Parathyroid adenoma (tissue), 2 donors: Measurements from ENCODE around the gene RIN3.

ENCODE experiments used
- H2AFZ ChIP-seq: fragments of 300-600 bp; sonication (generic); one replicate; pipeline ENCODE4 v1.7.0; 2017; ENCODE audit warnings: antibody characterized with exemption, mild to moderate bottlenecking
- H3K27ac ChIP-seq: fragments of 300-600 bp; sonication (generic); one replicate; pipeline ENCODE4 v1.7.0; 2017
- H3K27me3 ChIP-seq: fragments of 300-600 bp; sonication (generic); one replicate; pipeline ENCODE4 v1.7.0; 2017; ENCODE audit warnings: low read length; ENCODE audit not compliant: control insufficient read depth, insufficient read depth
- H3K36me3 ChIP-seq: fragments of 300-600 bp; sonication (generic); one replicate; pipeline ENCODE4 v1.7.0; 2017; ENCODE audit warnings: low read length; ENCODE audit not compliant: control insufficient read depth, insufficient read depth
- H3K4me1 ChIP-seq: fragments of 300-600 bp; sonication (generic); one replicate; pipeline ENCODE4 v1.7.0; 2017; ENCODE audit warnings: control low read depth
- H3K4me2 ChIP-seq: fragments of 300-600 bp; sonication (generic); one replicate; pipeline ENCODE4 v1.7.0; 2017; ENCODE audit warnings: low read length
- H3K4me3 ChIP-seq: fragments of 300-600 bp; sonication (generic); one replicate; pipeline ENCODE4 v1.7.0; 2017; ENCODE audit warnings: low read depth, low read length
- H3K79me2 ChIP-seq: fragments of 300-600 bp; sonication (generic); one replicate; pipeline ENCODE4 v1.7.0; 2017; ENCODE audit warnings: control low read depth
- H3K9ac ChIP-seq: fragments of 300-600 bp; sonication (generic); one replicate; pipeline ENCODE4 v1.7.0; 2017; ENCODE audit warnings: mild to moderate bottlenecking
- H3K9me3 ChIP-seq: fragments of 300-600 bp; sonication (generic); one replicate; pipeline ENCODE4 v1.7.0; 2017; ENCODE audit warnings: low read length; ENCODE audit not compliant: control insufficient read depth
- CTCF ChIP-seq: fragments of 300-600 bp; sonication (generic); IDR thresholded peaks from one replicate; pipeline ENCODE4 v1.7.0; 2017; ENCODE audit warnings: antibody characterized with exemption, mild to moderate bottlenecking
- donor health status: primary hyperparathyroidism.

The RIN3 gene

DNA sequence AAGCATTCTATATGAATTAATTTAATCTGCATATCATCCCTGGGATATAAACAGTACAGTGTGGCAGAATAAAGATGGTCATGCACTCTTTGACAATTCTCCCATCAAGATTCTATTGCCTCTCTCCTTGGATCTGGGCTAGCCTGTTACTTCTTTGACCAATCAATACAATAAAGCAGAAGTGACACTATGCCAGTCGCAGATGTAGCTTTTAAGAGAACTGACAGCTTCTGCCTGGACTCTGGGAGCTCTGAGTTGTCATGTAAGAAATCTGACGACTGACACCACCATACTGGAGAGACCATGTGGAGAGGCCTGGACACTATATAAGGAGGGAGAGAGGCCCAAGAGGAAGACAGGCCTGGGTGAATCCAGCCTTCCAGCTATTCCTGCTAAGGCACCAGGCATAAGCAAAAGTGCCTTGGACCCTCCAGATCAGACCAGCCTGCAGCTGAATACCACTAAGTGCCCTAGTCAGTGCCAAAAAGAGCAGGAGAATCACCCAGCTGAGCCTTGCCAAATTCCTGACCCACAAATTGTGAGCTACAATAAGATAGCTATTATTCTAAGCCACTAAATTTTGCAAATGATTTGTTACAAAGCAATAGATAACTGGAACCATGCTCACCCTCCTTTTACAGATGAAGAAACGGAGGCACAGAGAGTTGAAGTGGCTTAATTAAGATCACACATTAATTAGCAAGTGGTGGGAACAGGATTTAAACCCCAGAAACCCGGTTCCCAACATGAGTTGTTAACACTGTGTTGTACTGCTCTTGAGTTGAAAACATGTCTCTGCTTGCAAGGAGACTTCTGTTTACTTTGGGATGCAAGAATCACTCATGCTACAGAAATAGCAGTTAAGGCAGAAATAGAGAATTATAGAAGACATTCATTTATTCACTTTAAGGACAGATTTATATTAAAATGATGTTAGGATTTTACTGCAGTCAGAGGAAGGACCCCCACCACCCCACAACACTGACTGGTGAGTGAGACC lies 84.6 kb downstream of the RIN3 start:
- Histone ChIP-seq H2AFZ (no peak overlapping the region), H3K27ac (no peak overlapping the region), H3K27me3 (no peaks in the 10 kb centered on the region), H3K4me1 (peaks cover 3% of the 10 kb centered on the region), H3K36me3 (no peaks in the 10 kb centered on the region), H3K4me3 (no peak overlapping the region), H3K9ac (no peak overlapping the region), H3K4me2 (no peak overlapping the region), H3K9me3 (no peaks in the 10 kb centered on the region), H3K79me2 (no peaks in the 10 kb centered on the region)
- TF ChIP-seq CTCF, result no peak

- no peaks in the 10 kb centered on the region for H3K9me3 ChIP-seq
- H3K4me1 ChIP-seq, result peaks cover 6% of the 10 kb centered on the region
- H2AFZ ChIP-seq, result no peak overlapping the region
- no peaks in the 10 kb centered on the region for H3K27me3 ChIP-seq
- no peak overlapping the region for H3K4me3 ChIP-seq
- H3K27ac ChIP-seq, result no peak overlapping the region
- H3K36me3 ChIP-seq, result no peaks in the 10 kb centered on the region
- no peak overlapping the region for H3K4me2 ChIP-seq
- no peaks in the 10 kb centered on the region for H3K79me2 ChIP-seq
- H3K9ac ChIP-seq, result no peak overlapping the region
- TF ChIP-seq CTCF, result no peak
Measured at GRCh38 chr14:92599811-92600210, 86.2 kb downstream of the RIN3 start.

- TF ChIP-seq CTCF, result no peak
- Histone ChIP-seq H3K4me3 (no peak overlapping the region), H3K4me2 (no peak overlapping the region), H2AFZ (no peak overlapping the region), H3K27me3 (no peaks in the 10 kb centered on the region), H3K9me3 (no peaks in the 10 kb centered on the region), H3K9ac (no peak overlapping the region), H3K27ac (no peak overlapping the region), H3K79me2 (no peaks in the 10 kb centered on the region), H3K36me3 (no peaks in the 10 kb centered on the region), H3K4me1 (peaks cover 6% of the 10 kb centered on the region)
Measured at GRCh38 chr14:92600318-92601053, 86.9 kb downstream of the RIN3 start.

DNA sequence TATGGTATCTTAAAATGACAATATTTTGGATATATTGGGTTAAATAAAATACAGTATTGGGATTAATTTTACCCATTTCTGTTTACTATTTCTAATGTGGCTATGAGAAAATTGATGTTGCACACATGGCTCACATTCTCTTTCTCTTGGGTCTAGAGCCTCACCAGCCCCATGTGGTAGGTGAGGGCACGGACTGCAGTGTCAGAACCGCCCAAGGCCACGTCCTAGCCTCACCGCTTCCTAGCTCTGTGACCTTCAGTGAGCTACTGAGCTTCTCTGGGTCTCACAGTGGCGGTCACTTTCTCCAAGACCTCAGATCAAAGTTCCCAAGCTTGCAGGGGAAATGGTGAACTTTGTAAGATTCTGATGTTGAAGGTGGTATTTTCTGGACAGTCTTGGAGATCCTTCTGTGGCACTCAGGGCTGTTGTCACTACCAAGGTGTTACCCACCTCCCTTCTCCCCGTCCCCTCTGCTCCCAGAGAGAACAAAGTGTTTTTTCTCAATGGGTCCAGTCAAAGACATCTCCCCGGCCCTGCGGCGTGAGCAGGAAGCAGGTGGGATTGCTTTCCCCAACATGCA lies 87.6 kb downstream of the RIN3 start:
- Histone ChIP-seq H3K4me2 (no peak overlapping the region), H3K27me3 (no peaks in the 10 kb centered on the region), H3K9ac (no peak overlapping the region), H3K36me3 (no peaks in the 10 kb centered on the region), H3K4me1 (peaks cover 6% of the 10 kb centered on the region), H3K27ac (no peak overlapping the region), H3K9me3 (no peaks in the 10 kb centered on the region), H3K4me3 (no peak overlapping the region), H2AFZ (no peak overlapping the region), H3K79me2 (no peaks in the 10 kb centered on the region)
- no peak for TF ChIP-seq CTCF
